A673 (cell line): ENCODE data around the gene MOCOS. TPM values are rescaled to one million over a fixed set of nuclear protein-coding genes. Genes with fewer than 3 reads are reported as not detected.
A peak's percentile ranks its signal among the peaks of the same experiment; 100 is the strongest.

Experiments used
- BruUV-seq: library from RNA; stranded (reverse); fragments of 400-500 nt; replicated peaks from 2 replicates; lab custom pipeline; 2021; lab: Mats Ljungman, UMichigan
- CTCF ChIA-PET: fragments of 300-600 bp; sonication (Branson Sonifier 250); formaldehyde crosslinking; loops from one replicate; lab custom pipeline; 2022; ENCODE audit warnings: antibody characterized with exemption; lab: Charles Lee
- POLR2A ChIA-PET: fragments of 300-600 bp; sonication (Branson Sonifier 250); formaldehyde crosslinking; loops from one replicate; lab custom pipeline; 2022; ENCODE audit warnings: antibody characterized with exemption; ENCODE audit not compliant: low non-redundant PET; lab: Charles Lee
- DNase-seq: peaks from one replicate; pipeline ENCODE4 v3.0.0-alpha.2; 2015; ENCODE audit warnings: low spot score
- H3K27ac ChIP-seq: fragments of 200-600 bp; sonication (generic); 2 replicates; pipeline ENCODE4 v1.5.1; 2016; ENCODE audit warnings: mixed run types, low read depth, mild to moderate bottlenecking, mixed read lengths, antibody characterized with exemption, low read length; ENCODE audit not compliant: poor library complexity, severe bottlenecking
- H3K27me3 ChIP-seq: fragments of 200-600 bp; sonication (generic); replicated peaks from 2 replicates; pipeline ENCODE4 v1.6.1; 2017; ENCODE audit warnings: mixed run types, low read depth, mild to moderate bottlenecking, mixed read lengths, antibody characterized with exemption, low read length; ENCODE audit not compliant: insufficient read depth, poor library complexity
- H3K36me3 ChIP-seq: fragments of 200-600 bp; sonication (generic); 2 replicates; pipeline ENCODE4 v1.6.1; 2016; ENCODE audit warnings: mixed run types, mild to moderate bottlenecking, mixed read lengths, antibody characterized with exemption, low read length; ENCODE audit not compliant: insufficient read depth, poor library complexity, severe bottlenecking
- H3K4me1 ChIP-seq: fragments of 200-600 bp; sonication (generic); 2 replicates; pipeline ENCODE4 v1.6.1; 2017; ENCODE audit warnings: mixed run types, mild to moderate bottlenecking, mixed read lengths, antibody characterized with exemption, low read length; ENCODE audit not compliant: insufficient read depth, poor library complexity, severe bottlenecking
- H3K4me3 ChIP-seq: fragments of 200-600 bp; sonication (generic); 2 replicates; pipeline ENCODE4 v1.5.1; 2016; ENCODE audit warnings: low read depth, mixed run types, mild to moderate bottlenecking, mixed read lengths, low read length; ENCODE audit not compliant: poor library complexity, severe bottlenecking
- H3K9me3 ChIP-seq: fragments of 200-600 bp; sonication (generic); 2 replicates; pipeline ENCODE4 v1.6.1; 2016; ENCODE audit warnings: mixed run types, low read depth, mild to moderate bottlenecking, mixed read lengths, antibody characterized with exemption, low read length; ENCODE audit not compliant: poor library complexity, severe bottlenecking
- EZH2 ChIP-seq: fragments of 200-600 bp; sonication (generic); IDR thresholded peaks from 2 replicates; pipeline ENCODE4 v1.6.1; 2017; ENCODE audit warnings: borderline replicate concordance, low read depth, mild to moderate bottlenecking, mixed read lengths, antibody characterized with exemption, low read length; ENCODE audit not compliant: poor library complexity, severe bottlenecking
- intact Hi-C: fragments of 100-400 bp; cut with micrococcal nuclease; formaldehyde crosslinking; loops from one replicate; pipeline ENCODE4 v1.10.0; 2022; ENCODE audit not compliant: unreplicated experiment
- total RNA-seq: library from RNA; stranded (reverse); gene quantifications from 2 replicates; pipeline ENCODE4 v1.2.3, GENCODE V29; 2021
- TF ChIP-seq, protein P1 (sequence below): fragments of 300-800, 200-600 bp; sonication (generic); conservative IDR thresholded peaks from 2 replicates; pipeline ENCODE4 v1.5.1; 2017; ENCODE audit warnings: low read depth, mild to moderate bottlenecking, antibody characterized with exemption, low read length, moderate library complexity, mixed read lengths

Gene MOCOS
- total RNA-seq, 1 experiment from 2014 or later: not detected

DNA sequence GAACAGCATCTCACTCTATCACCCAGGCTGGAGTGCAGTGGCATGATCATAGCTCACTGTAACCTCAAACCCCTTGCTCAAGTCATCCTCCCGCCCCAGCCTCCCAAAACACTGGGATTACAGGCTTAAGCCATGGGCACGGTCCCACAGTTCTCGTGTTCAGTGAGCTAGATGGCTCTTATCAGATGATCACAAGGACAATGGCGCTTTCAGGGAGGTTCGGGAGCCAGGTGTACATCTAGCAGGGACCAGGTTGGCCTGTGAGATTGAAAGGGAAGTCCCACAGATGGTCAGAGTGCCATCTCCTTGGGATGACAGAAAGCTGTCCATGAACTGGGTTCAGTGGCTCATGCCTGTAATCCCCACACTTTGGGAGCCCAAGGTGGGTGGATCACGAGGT is 96.2 kb downstream of the MOCOS start:
- ChIA-PET CTCF (interaction anchor here (1.5 kb wide), 1 partner anchor 527 kb away, joined by 12 read pairs; no protein-coding TSS in a partner anchor), POLR2A (no interaction called here)
- Histone ChIP-seq H3K27me3 (peaks cover 33% of the 10 kb centered on the region), H3K27ac (no peak overlapping the region), H3K36me3 (no peaks in the 10 kb centered on the region), H3K9me3 (no peaks in the 10 kb centered on the region), H3K4me3 (no peak overlapping the region), H3K4me1 (no peaks in the 10 kb centered on the region)
- no TSS peak for BruUV-seq
- DNase-seq: no peak
- intact Hi-C loops: loop anchor here (10.0 kb wide), 2 partner anchors 471 to 879 kb away; no protein-coding TSS in a partner anchor
- TF ChIP-seq, protein P1, sequence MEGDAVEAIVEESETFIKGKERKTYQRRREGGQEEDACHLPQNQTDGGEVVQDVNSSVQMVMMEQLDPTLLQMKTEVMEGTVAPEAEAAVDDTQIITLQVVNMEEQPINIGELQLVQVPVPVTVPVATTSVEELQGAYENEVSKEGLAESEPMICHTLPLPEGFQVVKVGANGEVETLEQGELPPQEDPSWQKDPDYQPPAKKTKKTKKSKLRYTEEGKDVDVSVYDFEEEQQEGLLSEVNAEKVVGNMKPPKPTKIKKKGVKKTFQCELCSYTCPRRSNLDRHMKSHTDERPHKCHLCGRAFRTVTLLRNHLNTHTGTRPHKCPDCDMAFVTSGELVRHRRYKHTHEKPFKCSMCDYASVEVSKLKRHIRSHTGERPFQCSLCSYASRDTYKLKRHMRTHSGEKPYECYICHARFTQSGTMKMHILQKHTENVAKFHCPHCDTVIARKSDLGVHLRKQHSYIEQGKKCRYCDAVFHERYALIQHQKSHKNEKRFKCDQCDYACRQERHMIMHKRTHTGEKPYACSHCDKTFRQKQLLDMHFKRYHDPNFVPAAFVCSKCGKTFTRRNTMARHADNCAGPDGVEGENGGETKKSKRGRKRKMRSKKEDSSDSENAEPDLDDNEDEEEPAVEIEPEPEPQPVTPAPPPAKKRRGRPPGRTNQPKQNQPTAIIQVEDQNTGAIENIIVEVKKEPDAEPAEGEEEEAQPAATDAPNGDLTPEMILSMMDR: no peak
- TF ChIP-seq EZH2: no peak

GRCh38 chr18:36284268-36284667 is 97.0 kb downstream of the MOCOS start:
- DNase-seq: no peak
- BruUV-seq: no TSS peak
- H3K27ac ChIP-seq: no peak overlapping the region
- no peaks in the 10 kb centered on the region for H3K4me1 ChIP-seq
- ChIA-PET CTCF (interaction anchor here (1.0 to 1.8 kb wide), 4 partner anchors 188 to 528 kb away, joined by 3 to 16 read pairs (median 10); no protein-coding TSS in a partner anchor), POLR2A (no interaction called here)
- no peaks in the 10 kb centered on the region for H3K36me3 ChIP-seq
- intact Hi-C loops: loop anchor here (1.0 to 10.0 kb wide), 5 partner anchors 188 to 879 kb away; no protein-coding TSS in a partner anchor
- H3K27me3 ChIP-seq: peaks cover 33% of the 10 kb centered on the region
- H3K9me3 ChIP-seq: peaks cover 4% of the 10 kb centered on the region
- no peak overlapping the region for H3K4me3 ChIP-seq
- TF ChIP-seq, protein P1: no peak
- no peak for TF ChIP-seq EZH2

DNA sequence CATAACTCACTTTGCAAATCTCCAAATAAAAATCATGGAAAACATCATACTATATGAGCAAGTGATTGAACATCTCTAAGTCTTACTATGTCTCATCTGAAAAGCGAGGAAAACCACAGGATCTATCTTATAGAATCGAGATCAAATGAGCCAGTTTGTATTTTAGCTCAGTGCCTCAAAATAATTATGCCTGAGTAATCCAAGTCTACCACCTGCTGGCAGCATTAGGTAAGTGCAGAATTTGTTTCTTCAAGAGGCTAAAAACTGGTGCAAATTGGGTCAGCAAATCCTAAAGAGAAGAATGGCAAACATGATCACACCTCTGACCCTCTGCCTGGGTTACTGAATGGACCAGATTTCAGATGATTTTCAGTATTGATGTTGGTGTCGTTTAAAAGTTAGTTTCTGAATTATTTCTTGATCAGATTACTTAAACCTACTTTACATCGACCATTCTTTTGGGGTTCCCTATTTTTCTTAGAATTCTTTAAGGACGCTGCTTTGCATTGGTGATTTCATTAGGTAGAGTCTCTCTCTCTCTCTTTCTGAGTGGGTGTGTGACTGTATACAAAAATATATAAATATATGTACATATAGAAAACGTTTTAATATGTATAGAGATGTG is 97.5 kb downstream of the MOCOS start:
- Histone ChIP-seq H3K27ac (no peak overlapping the region), H3K4me3 (no peak overlapping the region), H3K4me1 (no peaks in the 10 kb centered on the region), H3K27me3 (peaks cover 30% of the 10 kb centered on the region), H3K9me3 (peaks cover 4% of the 10 kb centered on the region), H3K36me3 (no peaks in the 10 kb centered on the region)
- DNase-seq: peak; percentile 73
- ChIA-PET POLR2A (no interaction called here), CTCF (interaction anchor here (0.6 to 1.8 kb wide), 5 partner anchors 136 to 529 kb away, joined by 3 to 16 read pairs (median 9); no protein-coding TSS in a partner anchor)
- no TSS peak for BruUV-seq
- TF ChIP-seq, protein P1: peak; percentile 84
- TF ChIP-seq EZH2: no peak
- intact Hi-C loops: loop anchor here (1.0 to 10.0 kb wide), 5 partner anchors 188 to 880 kb away; no protein-coding TSS in a partner anchor
